Activated CD4-positive, CD25-positive, alpha-beta regulatory T cell treated with anti-CD3 and anti-CD28 coated beads, Interleukin-2, amount 50 U/mL, for 24 hours (primary cell): Measurements from ENCODE around the gene TIMM21.

Experiments used
- ATAC-seq, 2 donors: fragments of 150-1000 bp; cut with Tn5 transposase; one replicate each; pipeline ENCODE4 v1.10.0; 2021; ENCODE audit warnings: mild to moderate bottlenecking in 1 of 2, moderate library complexity in 1 of 2

TIMM21 gene

DNA sequence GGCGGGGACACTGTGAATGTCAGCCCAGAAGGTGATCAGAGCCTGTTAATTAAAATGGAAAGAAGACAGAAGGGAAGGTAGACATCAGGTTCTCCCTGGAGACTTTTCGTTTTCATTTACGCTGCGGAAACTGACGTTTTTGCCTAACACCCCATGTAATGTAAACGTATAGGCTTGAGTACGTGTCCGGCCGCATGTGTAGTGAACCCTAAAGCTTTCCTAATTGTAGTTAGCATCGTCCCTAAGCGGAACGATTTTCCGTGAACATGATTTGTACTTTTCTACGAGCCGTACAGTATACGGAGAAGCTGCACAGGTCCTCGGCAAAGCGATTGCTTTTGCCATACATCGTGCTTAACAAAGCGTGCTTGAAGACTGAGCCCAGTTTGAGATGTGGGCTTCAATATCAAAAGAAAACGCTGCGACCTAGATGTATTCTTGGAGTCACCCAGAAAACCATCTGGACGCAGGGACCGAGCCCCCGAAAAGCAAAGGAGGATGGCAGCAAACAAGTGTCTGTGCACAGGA is 284 bp downstream of the TIMM21 start:
- peak in 1 of 2 donors; percentile 0 for ATAC-seq

DNA sequence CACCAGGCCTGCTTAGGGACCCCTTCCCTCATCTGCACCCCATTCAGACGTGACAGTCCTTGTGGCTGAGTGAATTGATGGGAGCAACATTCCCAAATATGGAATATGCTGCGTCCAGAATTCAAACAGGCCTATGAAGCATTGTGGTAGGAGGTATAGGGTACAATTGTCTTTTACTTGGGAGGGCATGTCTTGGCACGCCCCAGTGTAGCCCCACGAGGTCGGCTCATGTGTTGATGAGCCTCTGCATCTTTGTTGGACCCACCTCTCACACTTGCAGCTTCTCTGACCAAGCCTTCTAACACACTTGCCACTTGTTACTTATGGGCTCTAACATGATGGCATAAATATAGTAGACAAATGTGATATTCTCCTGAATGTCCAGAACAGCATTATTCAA is 1.6 kb downstream of the TIMM21 start:
- ATAC-seq, result no peak

DNA sequence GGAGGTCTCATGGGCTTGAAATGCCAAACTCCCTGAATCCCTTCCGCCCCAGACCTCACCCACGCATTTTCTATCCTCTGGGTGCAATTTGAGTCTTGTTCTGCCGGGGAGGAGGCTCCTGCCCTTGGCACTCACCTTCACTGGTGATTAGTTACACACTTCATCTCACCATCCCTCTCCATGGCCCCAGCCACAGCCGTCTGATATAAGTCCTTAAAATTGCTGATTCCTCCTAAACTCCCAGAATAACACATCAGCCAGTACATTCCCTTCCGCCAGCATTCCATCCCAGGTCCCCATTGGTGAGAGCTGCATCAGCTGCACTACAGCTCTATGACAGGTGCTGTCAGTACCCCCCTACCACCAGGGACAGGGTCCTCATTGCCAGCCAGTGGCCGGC is 3.9 kb downstream of the TIMM21 start:
- no peak for ATAC-seq

DNA sequence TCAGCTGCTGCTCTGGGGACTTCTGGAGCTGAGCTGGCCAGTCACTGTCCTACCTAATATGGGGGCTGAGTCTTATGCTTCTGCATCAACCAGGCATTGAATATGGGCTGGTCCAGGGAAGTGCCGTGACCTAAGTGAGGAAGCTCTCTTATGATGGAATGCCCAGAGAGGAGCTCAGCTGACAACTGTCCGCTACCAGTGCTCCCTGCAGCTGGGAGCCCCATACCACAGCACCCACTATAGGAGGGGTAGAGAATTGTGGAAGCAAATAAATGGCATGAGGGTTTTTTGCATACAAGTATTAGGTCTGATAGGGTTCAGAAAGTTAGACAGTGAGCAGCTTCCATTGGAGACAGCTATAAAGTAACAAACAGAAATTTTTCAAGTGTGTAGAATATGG is 4.5 kb downstream of the TIMM21 start:
- no peak for ATAC-seq

DNA sequence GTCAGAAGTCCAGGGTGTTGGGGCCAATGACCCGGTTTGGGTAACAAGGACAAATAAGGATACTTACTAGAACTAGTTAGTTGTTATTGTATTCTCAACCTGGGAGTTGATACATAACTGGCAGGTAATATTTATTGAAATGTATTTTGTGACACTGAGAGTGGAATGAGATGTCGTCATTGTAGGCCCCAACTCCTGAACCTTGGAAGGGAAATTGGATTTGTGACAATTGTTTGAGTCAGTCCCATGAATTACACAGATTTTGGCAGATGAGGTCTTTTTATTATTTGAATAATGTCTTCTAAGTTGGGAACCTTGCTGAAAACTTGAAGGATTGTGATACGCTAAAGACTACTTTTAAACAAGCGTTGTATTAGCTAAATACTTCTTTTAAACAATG is 5.1 kb downstream of the TIMM21 start:
- no peak for ATAC-seq

DNA sequence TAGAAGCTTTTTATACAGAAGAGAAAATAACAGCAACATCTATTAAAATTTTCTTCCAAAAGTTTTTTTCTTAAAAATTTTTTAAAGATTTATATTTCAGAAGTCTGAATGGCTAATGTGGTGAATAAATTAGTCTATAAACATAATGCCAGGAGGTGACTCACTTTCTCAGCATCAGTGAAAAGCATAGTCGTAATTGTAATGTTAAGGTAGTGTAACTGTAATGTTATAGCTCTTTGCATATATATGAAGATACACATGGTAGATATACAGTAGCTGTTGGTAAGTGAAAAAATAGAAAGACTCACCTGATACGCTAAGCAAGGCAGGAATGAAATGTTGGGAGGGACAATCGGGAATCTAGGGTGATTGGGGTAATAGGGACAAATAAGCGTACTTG is 5.5 kb downstream of the TIMM21 start:
- no peak for ATAC-seq

DNA sequence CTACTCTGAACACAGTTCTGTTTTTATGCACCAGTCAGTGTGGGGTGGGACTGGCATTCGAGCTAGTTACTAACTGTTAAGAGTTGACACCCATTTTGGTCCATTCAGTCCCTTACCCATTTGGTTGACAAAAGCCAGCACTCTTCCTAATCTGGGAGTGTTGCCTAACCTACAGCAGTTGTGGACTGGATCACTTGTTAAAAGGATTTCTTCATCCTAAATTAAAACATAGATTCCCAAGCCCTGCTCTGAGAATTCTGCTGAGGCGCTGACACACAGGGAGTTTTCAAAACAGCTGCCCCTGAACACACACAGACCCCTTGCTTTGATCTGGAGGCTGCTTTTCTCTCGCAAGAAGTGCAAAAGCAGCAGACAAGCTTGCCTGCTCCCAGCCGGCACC is 6.4 kb downstream of the TIMM21 start:
- ATAC-seq, result no peak

DNA sequence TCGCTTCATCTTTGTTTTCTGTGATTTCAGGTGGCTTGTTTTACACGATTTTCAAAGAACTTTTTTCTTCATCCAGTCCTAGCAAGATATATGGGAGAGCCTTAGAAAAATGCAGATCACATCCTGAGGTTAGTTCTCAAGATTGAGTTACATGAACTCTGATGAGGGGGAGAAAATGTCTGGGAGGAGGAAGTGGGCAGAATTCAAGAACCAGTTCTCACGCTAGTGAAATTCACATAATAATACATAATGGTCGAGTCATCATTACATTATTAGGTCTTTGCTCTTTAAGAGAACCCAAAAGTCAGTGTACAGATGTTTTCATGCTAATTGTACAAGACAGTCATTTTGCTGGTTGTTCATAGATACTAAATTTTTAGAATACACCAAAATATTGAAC is 7.0 kb downstream of the TIMM21 start:
- no peak for ATAC-seq

DNA sequence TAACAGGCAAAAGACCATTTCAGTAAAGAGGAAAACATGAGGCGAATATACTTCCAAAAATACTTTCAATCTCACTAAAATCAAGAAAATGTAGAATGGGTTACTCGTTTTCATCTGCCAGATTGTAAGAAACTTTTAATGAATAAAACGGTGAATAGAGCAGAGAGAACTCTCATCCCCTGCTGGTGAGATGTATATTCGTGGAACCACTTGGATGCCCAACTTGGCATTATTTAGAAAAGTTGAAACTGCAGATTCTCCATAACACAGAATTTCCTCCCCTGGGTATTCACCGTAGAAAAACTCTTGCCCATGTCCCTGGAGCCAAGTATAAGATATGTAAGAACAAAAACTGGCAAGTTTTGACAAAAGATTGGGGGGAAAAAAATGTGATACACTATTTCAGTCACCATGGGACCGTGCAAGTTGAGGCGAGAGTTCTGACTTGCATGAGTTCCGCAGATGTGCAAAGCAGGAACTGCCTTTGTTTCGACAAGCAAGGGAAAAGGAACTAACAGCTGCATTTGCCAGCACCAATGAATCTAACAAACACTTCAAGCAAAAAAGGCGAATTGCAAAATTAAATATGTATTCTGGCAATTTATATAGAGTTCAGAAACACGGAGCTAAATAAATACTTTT is 14.8 kb downstream of the TIMM21 start:
- ATAC-seq, result no peak

DNA sequence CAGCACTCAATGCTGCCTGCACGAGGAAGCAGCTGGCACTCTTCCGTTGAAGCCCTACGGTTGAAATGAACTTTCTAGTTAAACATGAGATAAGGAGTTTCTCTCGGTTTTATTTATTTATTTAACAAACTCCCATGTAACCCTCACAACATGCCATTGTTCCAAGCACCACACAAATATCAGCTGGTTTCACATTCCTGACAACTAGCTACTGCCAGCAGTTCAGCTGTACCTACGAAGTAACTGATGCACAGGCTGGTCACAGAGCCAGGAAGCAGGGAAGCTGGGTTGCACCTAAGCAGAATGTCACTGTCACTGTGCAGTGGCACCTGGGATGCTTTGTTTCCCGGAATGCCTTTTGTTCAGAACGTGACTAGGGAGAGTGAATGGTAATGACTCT is 18.1 kb downstream of the TIMM21 start:
- ATAC-seq, result no peak

DNA sequence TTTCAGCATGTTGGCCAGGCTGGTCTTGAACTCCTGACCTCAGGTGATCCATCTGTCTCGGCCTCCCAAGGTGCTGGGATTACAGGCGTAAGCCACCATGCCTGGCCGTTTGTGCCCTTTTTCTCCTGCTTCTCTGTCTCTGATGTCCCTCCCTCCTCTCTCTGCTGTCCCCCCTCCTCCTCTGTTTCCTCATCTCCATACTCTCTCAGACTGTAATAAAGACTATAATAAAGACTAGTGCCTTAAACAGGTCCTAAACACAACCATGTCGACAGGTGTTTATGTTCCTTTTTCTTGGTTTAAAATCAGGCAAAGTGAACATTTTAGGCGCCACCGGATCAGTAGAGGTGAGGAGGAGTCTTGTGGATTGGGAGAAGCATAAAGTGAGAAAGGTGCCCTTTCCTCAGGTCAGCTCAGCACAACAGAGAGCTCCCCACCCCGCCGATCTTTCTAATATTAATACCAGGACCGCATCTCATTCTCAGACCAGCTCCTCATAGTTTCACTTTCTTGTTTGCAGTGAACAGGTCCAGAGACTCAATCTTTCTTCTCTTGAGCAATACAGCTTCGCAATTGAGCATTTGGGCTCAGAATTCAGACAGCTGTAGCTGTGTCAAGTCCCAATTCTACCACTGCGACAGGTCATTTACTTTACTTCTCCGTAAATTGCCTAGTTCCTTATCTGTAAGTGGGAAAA is 23.7 kb downstream of the TIMM21 start:
- peak; percentile 51 for ATAC-seq

DNA sequence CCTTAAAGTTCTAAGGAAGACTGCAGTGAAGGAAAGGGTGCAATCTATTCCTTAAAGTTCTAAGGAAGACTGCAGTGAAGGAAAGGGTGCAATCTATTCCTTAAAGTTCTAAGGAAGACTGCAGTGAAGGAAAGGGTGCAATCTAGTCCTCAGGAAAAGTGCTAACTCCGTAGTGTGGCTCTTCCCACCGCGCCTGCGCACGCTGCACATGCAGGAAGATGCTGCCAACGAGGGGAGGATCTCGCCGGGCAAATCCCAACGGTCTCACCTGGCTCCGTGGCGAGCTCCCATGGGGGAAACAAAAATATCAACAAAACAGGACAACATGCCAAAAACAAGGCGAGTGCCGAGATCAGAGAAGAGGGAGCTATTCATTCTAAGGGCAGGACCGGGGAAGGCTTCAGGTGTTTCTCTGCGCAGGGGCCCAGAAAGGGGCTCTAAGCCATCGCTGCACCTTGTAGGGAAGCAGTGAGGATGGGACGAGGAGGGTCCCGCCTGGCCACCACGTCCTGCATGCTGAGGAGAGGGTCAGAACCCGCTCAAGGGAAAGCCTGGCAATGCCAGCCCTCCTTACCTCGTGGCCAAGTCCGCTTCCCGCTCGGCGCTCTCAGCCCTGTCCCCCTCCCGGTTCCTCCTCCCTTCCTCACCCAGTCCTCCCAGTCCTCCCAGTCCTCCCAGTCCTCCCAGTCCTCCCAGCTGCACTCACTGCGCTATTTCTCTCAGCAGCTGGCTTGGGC is 24.5 kb downstream of the TIMM21 start:
- no peak for ATAC-seq

DNA sequence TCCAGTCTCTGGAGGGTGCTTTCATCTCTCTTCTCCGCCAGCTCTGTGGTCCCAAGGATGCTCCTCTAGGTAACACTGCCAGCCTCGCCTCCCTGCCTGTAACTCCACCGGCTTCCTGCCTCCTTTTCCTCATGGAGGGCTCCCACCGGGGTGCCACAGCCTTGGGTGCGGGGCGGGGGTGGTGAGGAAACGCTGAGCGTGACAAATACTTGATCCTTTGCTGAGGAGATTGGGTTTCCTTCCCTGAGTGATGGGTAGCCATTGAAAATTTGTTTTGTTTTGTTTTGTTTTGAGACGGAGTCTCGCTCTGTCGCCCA is 25.1 kb downstream of the TIMM21 start:
- ATAC-seq, result no peak

DNA sequence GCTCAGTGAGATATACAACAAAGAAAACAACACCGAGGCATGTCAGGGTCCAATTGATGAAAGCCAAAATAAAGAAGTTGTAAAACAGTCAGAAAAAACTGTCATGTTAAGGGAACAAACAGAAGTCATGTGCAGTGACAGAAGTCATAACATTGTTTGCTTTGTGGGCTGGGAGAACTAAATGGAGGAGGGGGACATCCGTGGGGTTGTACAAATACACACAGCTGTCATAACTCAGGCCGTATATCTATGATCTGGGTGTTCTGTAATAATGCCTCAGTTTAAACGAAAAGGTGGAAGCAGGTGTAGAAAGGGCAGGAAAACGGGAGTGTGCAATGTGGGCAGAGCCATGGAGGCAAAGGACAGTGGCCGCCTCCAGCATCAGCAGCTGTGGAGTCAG is 27.3 kb downstream of the TIMM21 start:
- ATAC-seq, result no peak

DNA sequence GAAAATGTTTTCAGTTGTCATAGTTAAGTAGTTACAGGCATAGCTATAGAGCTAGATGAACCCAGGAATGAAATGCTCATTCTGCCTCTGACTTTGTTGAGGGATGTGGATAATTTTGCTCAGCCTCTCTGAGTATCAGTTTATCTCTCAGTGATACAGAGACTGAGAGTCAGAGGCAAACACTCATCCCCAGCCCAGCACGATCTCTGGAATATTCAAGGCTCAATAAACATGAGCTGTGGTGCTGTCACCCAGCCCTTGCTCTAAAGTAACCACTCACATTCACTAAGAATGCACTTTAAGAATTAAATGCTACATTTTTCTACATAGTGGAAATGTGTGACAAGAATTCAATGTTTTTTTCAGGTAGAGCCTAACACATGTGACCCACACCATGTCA is 30.6 kb downstream of the TIMM21 start:
- no peak for ATAC-seq

DNA sequence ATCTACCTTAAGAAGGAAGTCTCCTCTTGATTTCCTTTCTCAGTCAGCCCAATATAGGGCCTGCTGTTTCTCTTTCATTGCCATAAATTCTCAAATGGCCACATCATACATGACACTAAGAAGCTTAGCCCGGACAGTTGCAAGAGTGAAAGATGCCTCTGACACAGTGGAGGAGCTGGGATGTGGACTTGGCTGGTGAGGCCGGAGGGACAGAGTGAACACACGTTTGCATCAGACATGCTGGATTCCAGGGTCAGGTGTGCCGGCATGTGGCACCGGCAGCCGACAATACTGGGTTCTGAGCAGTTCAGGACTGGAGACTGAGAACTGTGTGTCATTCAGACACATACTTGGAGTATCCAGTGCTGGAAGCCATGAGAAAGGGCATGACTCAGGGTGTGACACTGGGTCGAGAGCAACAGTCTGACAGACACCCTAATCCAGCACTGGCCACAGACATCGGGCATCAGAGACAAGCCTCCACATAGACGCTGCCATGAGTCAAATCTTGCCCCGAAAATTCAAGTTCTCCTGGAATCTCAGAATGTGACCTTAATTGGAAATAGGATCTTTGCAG is 31.4 kb downstream of the TIMM21 start:
- ATAC-seq, result no peak

DNA sequence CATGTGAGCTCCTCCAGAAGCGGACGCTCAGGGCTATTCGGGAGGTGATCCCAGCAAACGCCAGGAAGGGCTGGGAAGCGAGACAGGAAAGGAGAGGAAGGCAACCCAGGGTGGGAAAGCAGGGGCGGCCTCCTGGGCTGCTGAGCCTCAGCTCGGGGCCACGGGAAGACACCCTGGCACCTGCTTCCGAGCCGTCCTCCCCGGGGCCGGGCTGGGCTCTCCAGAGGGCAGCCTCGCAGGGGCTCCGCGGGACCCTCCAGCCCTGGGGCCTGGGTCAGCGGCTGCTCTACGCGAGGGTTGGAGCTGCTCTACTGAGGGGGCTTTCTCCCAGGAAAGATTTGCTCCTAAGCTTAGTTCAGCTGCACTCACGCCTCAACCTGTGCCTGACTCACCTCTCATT is 34.0 kb downstream of the TIMM21 start:
- no peak for ATAC-seq

DNA sequence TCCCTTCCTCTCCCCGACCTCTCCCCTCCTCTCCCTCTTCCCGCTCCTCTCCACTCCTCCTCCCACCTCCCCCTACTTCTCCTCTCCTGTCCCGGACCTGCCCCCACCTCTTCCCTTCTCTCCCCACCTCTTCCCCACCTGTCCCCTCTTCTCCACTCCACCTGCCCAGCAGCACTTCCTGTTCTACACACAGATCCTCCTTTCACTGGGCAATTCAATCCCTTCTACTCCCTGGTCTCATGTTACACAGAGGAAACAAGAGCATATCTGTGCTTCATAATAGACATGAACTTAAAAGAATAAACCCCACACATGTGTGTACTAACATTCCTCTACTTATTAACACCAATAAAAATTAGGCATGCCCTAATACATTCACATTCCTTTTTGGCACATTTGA is 34.8 kb downstream of the TIMM21 start:
- no peak for ATAC-seq

DNA sequence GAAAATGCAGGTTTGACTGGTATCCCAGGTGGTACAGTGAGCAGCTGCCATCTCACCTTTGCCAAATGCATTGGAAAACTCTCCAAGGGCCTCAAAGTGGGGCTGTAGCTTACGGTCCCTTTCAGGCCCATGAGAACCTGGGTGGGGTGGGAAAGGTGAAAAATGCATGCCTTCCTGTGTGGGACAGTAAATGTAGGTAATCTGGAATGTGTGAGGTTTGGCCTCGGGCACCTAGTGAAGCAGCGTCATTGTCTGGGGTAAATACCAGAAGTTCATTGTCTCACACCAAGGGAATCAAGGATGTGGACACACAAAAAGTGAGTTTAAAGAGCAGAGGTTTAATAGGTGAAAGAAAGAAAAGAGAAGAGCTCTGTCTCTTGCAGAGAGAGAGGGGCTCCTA is 36.6 kb downstream of the TIMM21 start:
- no peak for ATAC-seq

DNA sequence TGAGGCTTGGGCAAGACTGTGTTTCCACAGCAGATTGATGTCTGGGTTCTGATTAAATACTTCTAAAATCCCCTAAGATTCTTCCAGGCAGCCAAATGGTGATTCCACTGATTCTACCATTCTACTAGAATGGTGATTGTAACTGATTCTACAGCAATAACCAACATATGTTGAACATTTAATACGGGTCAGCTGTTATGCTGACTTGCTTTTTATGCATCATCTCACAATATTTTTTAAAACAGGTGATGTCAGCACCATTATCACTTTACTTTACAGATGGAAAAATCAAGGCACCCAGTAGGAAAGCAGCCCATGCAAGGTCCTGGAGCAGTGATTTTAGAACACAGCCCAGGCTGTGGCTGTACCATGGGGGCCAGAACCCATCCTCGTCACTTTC is 37.5 kb downstream of the TIMM21 start:
- ATAC-seq, result no peak

DNA sequence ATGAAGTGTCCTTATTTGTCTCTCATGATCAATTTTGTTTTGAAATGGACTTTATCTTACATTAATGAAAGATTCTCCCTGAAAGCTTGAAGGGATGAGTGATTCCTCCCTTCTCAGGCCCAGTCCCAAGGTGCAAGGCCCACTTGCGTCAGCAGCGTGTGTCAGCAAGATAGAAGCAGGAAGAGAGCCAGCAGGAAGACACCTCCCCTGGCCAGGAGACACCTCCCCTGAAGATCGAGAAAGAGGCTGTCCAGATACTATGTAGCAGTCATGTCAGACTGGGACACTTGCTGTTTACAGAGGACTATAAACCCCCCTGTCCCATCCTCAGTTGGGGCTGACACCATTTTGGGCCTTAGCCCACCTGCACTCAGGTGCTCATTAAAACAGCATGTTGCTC is 38.3 kb downstream of the TIMM21 start:
- ATAC-seq, result no peak

DNA sequence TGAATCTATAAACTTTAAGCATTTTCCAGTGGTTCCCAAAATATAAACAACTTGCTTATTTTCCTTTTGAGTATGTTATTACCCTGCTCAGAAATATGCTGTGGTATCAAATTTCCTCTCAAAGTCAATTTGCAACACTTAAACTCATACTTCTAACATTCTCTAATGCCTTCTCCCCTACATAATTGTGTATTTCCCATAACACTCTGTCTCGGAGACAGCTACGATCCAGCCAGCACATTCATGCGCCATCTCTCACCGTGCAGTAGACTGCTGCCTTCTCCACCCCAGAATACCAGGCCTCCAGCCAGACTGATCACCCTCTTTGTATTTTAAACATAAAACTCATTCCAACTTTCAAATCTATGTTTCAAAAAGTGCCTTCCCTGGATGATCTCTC is 41.8 kb downstream of the TIMM21 start:
- ATAC-seq, result no peak

DNA sequence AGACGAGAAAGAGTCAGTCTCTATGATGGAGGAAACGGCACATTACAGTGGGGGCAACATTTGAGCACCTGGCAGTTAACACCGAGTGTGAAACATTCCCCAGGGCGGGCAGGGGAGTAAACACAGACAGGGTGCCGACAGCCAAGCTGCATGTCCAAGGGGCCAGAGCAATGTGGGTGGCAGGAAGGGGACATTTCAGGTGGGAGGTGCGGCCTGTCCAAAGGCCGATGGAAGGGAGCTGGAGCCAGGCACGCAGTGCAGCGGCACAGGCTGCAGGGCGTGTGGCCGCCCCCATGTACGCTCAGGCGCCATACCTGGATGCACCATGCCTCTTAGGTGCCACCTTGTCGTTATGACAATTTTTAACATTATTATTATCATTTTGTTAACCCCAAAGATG is 43.3 kb downstream of the TIMM21 start:
- ATAC-seq, result no peak

DNA sequence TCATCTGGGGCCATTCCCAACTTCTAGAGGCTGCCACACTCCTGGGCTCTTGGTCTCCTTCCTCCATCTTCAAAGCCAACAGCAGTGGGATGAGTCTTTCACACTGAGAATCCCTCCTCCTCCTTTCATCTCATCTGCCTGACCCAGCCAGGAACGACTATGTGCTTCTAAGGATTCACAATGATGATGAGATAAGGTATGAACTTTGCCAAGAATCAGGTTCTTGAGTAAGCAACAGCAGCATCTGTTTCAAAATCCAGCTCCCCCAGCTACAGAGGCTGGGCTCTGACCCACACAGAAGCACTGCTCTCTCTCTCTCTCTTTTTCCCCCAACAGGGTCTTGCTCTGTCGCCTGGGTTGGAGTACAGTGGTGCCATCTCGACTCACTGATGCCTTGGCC is 46.4 kb downstream of the TIMM21 start:
- ATAC-seq, result no peak
